ENCODE results near the gene MCF2L. TPM values are rescaled to one million over a fixed set of nuclear protein-coding genes. Genes with fewer than 3 reads are reported as not detected.

MCF2L gene
- total and polyA plus RNA-seq, 2 donors: 15.3 to 31.7 TPM

GRCh38 chr13:113115363-113116205 is 146.6 kb downstream of the MCF2L start:
- 83% methylated on average over 21 of the region's 21 CpGs for WGBS
- H3K27ac ChIP-seq (ENCODE audit: low read depth): no peak overlapping the region
- H3K4me1 ChIP-seq (ENCODE audit: insufficient read depth): no peaks in the 10 kb centered on the region
- no peak overlapping the region for H3K4me3 ChIP-seq (ENCODE audit: low read depth, low read length)
- no peaks in the 10 kb centered on the region for H3K36me3 ChIP-seq (ENCODE audit: insufficient read depth)
- no peak for DNase-seq (ENCODE audit: extremely low spot score)

GRCh38 chr13:113116206-113116800 is 147.3 kb downstream of the MCF2L start:
- Histone ChIP-seq H3K4me3 (ENCODE audit: low read depth, low read length) (no peak overlapping the region), H3K36me3 (ENCODE audit: insufficient read depth) (no peaks in the 10 kb centered on the region), H3K4me1 (ENCODE audit: insufficient read depth) (no peaks in the 10 kb centered on the region), H3K27ac (ENCODE audit: low read depth) (no peak overlapping the region)
- DNase-seq (ENCODE audit: extremely low spot score): no peak
- 84% methylated on average over 10 of the region's 10 CpGs for WGBS

- H3K4me1 ChIP-seq (ENCODE audit: insufficient read depth): no peaks in the 10 kb centered on the region
- WGBS: 88% methylated on average over 10 of the region's 10 CpGs
- H3K27ac ChIP-seq (ENCODE audit: low read depth): no peak overlapping the region
- no peak overlapping the region for H3K4me3 ChIP-seq (ENCODE audit: low read depth, low read length)
- H3K36me3 ChIP-seq (ENCODE audit: insufficient read depth): no peaks in the 10 kb centered on the region
- DNase-seq (ENCODE audit: extremely low spot score): no peak
Observed at GRCh38 chr13:113116871-113117271, 147.9 kb downstream of the MCF2L start.

GRCh38 chr13:113117335-113117872 is 148.4 kb downstream of the MCF2L start:
- WGBS: 92% methylated on average over 26 of the region's 26 CpGs
- Histone ChIP-seq H3K27ac (ENCODE audit: low read depth) (no peak overlapping the region), H3K4me3 (ENCODE audit: low read depth, low read length) (no peak overlapping the region), H3K36me3 (ENCODE audit: insufficient read depth) (no peaks in the 10 kb centered on the region), H3K4me1 (ENCODE audit: insufficient read depth) (no peaks in the 10 kb centered on the region)
- no peak for DNase-seq (ENCODE audit: extremely low spot score)

GRCh38 chr13:113117911-113118260 is 148.9 kb downstream of the MCF2L start:
- H3K36me3 ChIP-seq (ENCODE audit: insufficient read depth): no peaks in the 10 kb centered on the region
- H3K4me3 ChIP-seq (ENCODE audit: low read depth, low read length): no peak overlapping the region
- no peaks in the 10 kb centered on the region for H3K4me1 ChIP-seq (ENCODE audit: insufficient read depth)
- WGBS: 84% methylated on average over 9 of the region's 9 CpGs
- no peak overlapping the region for H3K27ac ChIP-seq (ENCODE audit: low read depth)
- DNase-seq (ENCODE audit: extremely low spot score): no peak

GRCh38 chr13:113118261-113119021 is 149.4 kb downstream of the MCF2L start:
- no peak overlapping the region for H3K27ac ChIP-seq (ENCODE audit: low read depth)
- no peaks in the 10 kb centered on the region for H3K4me1 ChIP-seq (ENCODE audit: insufficient read depth)
- no peak overlapping the region for H3K4me3 ChIP-seq (ENCODE audit: low read depth, low read length)
- no peak for DNase-seq (ENCODE audit: extremely low spot score)
- 89% methylated on average over 42 of the region's 42 CpGs for WGBS
- H3K36me3 ChIP-seq (ENCODE audit: insufficient read depth): no peaks in the 10 kb centered on the region

- Histone ChIP-seq H3K4me1 (ENCODE audit: insufficient read depth) (no peaks in the 10 kb centered on the region), H3K36me3 (ENCODE audit: insufficient read depth) (no peaks in the 10 kb centered on the region), H3K27ac (ENCODE audit: low read depth) (no peak overlapping the region), H3K4me3 (ENCODE audit: low read depth, low read length) (no peak overlapping the region)
- 88% methylated on average over 16 of the region's 16 CpGs for WGBS
- no peak for DNase-seq (ENCODE audit: extremely low spot score)
Observed at GRCh38 chr13:113119166-113119821, 150.3 kb downstream of the MCF2L start.

GRCh38 chr13:113119822-113120189 is 150.8 kb downstream of the MCF2L start:
- 88% methylated on average over 7 of the region's 7 CpGs for WGBS
- H3K4me3 ChIP-seq (ENCODE audit: low read depth, low read length): no peak overlapping the region
- no peaks in the 10 kb centered on the region for H3K36me3 ChIP-seq (ENCODE audit: insufficient read depth)
- no peak overlapping the region for H3K27ac ChIP-seq (ENCODE audit: low read depth)
- DNase-seq (ENCODE audit: extremely low spot score): no peak
- H3K4me1 ChIP-seq (ENCODE audit: insufficient read depth): no peaks in the 10 kb centered on the region

- no peaks in the 10 kb centered on the region for H3K36me3 ChIP-seq (ENCODE audit: insufficient read depth)
- H3K27ac ChIP-seq (ENCODE audit: low read depth): no peak overlapping the region
- no peak overlapping the region for H3K4me3 ChIP-seq (ENCODE audit: low read depth, low read length)
- no peaks in the 10 kb centered on the region for H3K4me1 ChIP-seq (ENCODE audit: insufficient read depth)
- DNase-seq (ENCODE audit: extremely low spot score): no peak
- WGBS: 82% methylated on average over 19 of the region's 19 CpGs
Observed at GRCh38 chr13:113120300-113121182, 151.5 kb downstream of the MCF2L start.

GRCh38 chr13:113121183-113121927 is 152.3 kb downstream of the MCF2L start:
- no peak for DNase-seq (ENCODE audit: extremely low spot score)
- no peaks in the 10 kb centered on the region for H3K36me3 ChIP-seq (ENCODE audit: insufficient read depth)
- 95% methylated on average over 24 of the region's 24 CpGs for WGBS
- no peak overlapping the region for H3K27ac ChIP-seq (ENCODE audit: low read depth)
- H3K4me3 ChIP-seq (ENCODE audit: low read depth, low read length): no peak overlapping the region
- H3K4me1 ChIP-seq (ENCODE audit: insufficient read depth): no peaks in the 10 kb centered on the region

GRCh38 chr13:113121928-113122471 is 153.0 kb downstream of the MCF2L start:
- Histone ChIP-seq H3K4me3 (ENCODE audit: low read depth, low read length) (no peak overlapping the region), H3K27ac (ENCODE audit: low read depth) (no peak overlapping the region), H3K4me1 (ENCODE audit: insufficient read depth) (no peaks in the 10 kb centered on the region), H3K36me3 (ENCODE audit: insufficient read depth) (no peaks in the 10 kb centered on the region)
- no peak for DNase-seq (ENCODE audit: extremely low spot score)
- 66% methylated on average over 16 of the region's 16 CpGs for WGBS

Data from urinary bladder (tissue), 4 donors.